IMR-90 (cell line): ENCODE data around the gene ANK3. TPM values are rescaled to one million over a fixed set of nuclear protein-coding genes. Genes with fewer than 3 reads are reported as not detected.

Experiments used
- ATAC-seq: fragments of 200-7000 bp; cut with Tn5 transposase; 2 replicates; pipeline ENCODE4 v1.9.1; 2020; ENCODE audit warnings: low read depth, mild to moderate bottlenecking, moderate library complexity
- BruUV-seq: library from RNA; stranded (reverse); fragments of 400-500 nt; replicated peaks from 2 replicates; lab custom pipeline; 2021; lab: Mats Ljungman, UMichigan
- CTCF ChIA-PET: fragments of 300-600 bp; formaldehyde crosslinking; extraction: SDS; loops from one replicate; lab custom pipeline; 2021; ENCODE audit warnings: antibody characterized with exemption; lab: Yijun Ruan, JAX
- POLR2A ChIA-PET: fragments of 300-600 bp; sonication (Branson Sonifier 250); formaldehyde crosslinking; loops from one replicate; lab custom pipeline; 2022; ENCODE audit warnings: antibody characterized with exemption; ENCODE audit not compliant: unreplicated experiment; lab: Charles Lee
- DNase-seq: peaks from one replicate; pipeline ENCODE4 v3.0.0; 2013
- H2AFZ ChIP-seq: replicated peaks from 2 replicates; pipeline ENCODE3; 2013; ENCODE audit warnings: low read length, mild to moderate bottlenecking; ENCODE audit not compliant: poor library complexity
- H2AK5ac ChIP-seq: 2 replicates; pipeline ENCODE4 v1.6.1; 2013; ENCODE audit warnings: low read depth, low read length, inconsistent platforms
- H2AK9ac ChIP-seq: replicated peaks from 2 replicates; pipeline ENCODE3; 2013; ENCODE audit warnings: mild to moderate bottlenecking, low read depth, low read length, moderate library complexity; ENCODE audit not compliant: poor library complexity
- H2BK120ac ChIP-seq: 2 replicates; pipeline ENCODE4 v1.6.1; 2013; ENCODE audit warnings: low read depth, low read length, inconsistent platforms
- H2BK15ac ChIP-seq: 3 replicates; pipeline ENCODE4 v1.6.1; 2013; ENCODE audit warnings: low read depth, low read length, inconsistent platforms
- H2BK20ac ChIP-seq: 2 replicates; pipeline ENCODE4 v1.6.1; 2013; ENCODE audit warnings: low read depth, mild to moderate bottlenecking, inconsistent platforms, low read length, moderate library complexity
- H2BK5ac ChIP-seq: 2 replicates; pipeline ENCODE4 v1.6.1; 2013; ENCODE audit warnings: mild to moderate bottlenecking, low read depth, low read length, inconsistent platforms; ENCODE audit not compliant: poor library complexity, severe bottlenecking
- H3K14ac ChIP-seq: replicated peaks from 2 replicates; pipeline ENCODE4 v1.6.1; 2013; ENCODE audit warnings: low read depth, low read length, inconsistent platforms
- H3K18ac ChIP-seq: 2 replicates; pipeline ENCODE4 v1.6.1; 2013; ENCODE audit warnings: low read depth, low read length, control low read depth
- H3K23ac ChIP-seq: 2 replicates; pipeline ENCODE4 v1.6.1; 2013; ENCODE audit warnings: low read depth, low read length, inconsistent platforms
- H3K27ac ChIP-seq: 2 replicates; pipeline ENCODE4 v1.5.1; 2013; ENCODE audit warnings: mild to moderate bottlenecking, control low read depth, low read length; ENCODE audit not compliant: insufficient read depth
- H3K27me3 ChIP-seq: 2 replicates; pipeline ENCODE4 v1.6.1; 2013; ENCODE audit warnings: low read length; ENCODE audit not compliant: control insufficient read depth, insufficient read depth
- H3K36me3 ChIP-seq: 2 replicates; pipeline ENCODE4 v1.6.1; 2013; ENCODE audit warnings: low read length, mixed read lengths; ENCODE audit not compliant: control insufficient read depth, insufficient read depth
- H3K4ac ChIP-seq: 2 replicates; pipeline ENCODE4 v1.6.1; 2013; ENCODE audit warnings: low read depth, low read length, inconsistent platforms
- H3K4me1 ChIP-seq: 2 replicates; pipeline ENCODE4 v1.6.1; 2013; ENCODE audit warnings: low read length, mixed read lengths; ENCODE audit not compliant: control insufficient read depth, insufficient read depth
- H3K4me2 ChIP-seq: 2 replicates; pipeline ENCODE4 v1.6.1; 2013; ENCODE audit warnings: low read depth, mild to moderate bottlenecking, control low read depth, low read length, moderate library complexity
- H3K4me3 ChIP-seq: 2 replicates; pipeline ENCODE4 v1.5.1; 2013; ENCODE audit warnings: low read depth, mild to moderate bottlenecking, control low read depth, low read length, moderate library complexity; ENCODE audit not compliant: insufficient read depth
- H3K56ac ChIP-seq: 2 replicates; pipeline ENCODE4 v1.6.1; 2013; ENCODE audit warnings: low read length, inconsistent platforms; ENCODE audit not compliant: insufficient read depth; ENCODE audit errors: extremely low read depth
- H3K79me1 ChIP-seq, 2 experiments: 2 replicates each; pipeline ENCODE4 v1.6.1; 2013; ENCODE audit warnings: low read length in 2 of 2, inconsistent platforms in 1 of 2, low read depth in 1 of 2
- H3K9ac ChIP-seq: 2 replicates; pipeline ENCODE4 v1.6.1; 2013; ENCODE audit warnings: low read depth, low read length, control low read depth
- H3K9me1 ChIP-seq: 2 replicates; pipeline ENCODE4 v1.6.1; 2013; ENCODE audit warnings: low read length, inconsistent platforms; ENCODE audit not compliant: insufficient read depth
- H3K9me3 ChIP-seq: 2 replicates; pipeline ENCODE4 v1.6.1; 2013; ENCODE audit warnings: low read length; ENCODE audit not compliant: control insufficient read depth, insufficient read depth
- H4K20me1 ChIP-seq: 2 replicates; pipeline ENCODE4 v1.6.1; 2013; ENCODE audit warnings: low read length, inconsistent platforms; ENCODE audit not compliant: insufficient read depth
- H4K5ac ChIP-seq: 2 replicates; pipeline ENCODE4 v1.6.1; 2013; ENCODE audit warnings: mild to moderate bottlenecking, low read depth, low read length, control low read depth
- H4K8ac ChIP-seq, 2 experiments: 2 replicates each; pipeline ENCODE4 v1.6.1; 2013; ENCODE audit warnings: low read depth in 2 of 2, low read length in 2 of 2, control low read depth in 1 of 2, inconsistent platforms in 1 of 2
- H4K91ac ChIP-seq: 2 replicates; pipeline ENCODE4 v1.6.1; 2013; ENCODE audit warnings: low read depth, low read length, inconsistent platforms; ENCODE audit not compliant: insufficient read depth
- BHLHE40 ChIP-seq: fragments of 150-350 bp; IDR thresholded peaks from 2 replicates; pipeline ENCODE4 v1.6.1; 2016; ENCODE audit warnings: mild to moderate bottlenecking, low read depth, low read length
- CHD1 ChIP-seq: IDR thresholded peaks from 2 replicates; pipeline ENCODE4 v1.6.1; 2012; ENCODE audit warnings: low read depth, low read length, improper control_type of control experiment
- CTCF ChIP-seq: conservative IDR thresholded peaks from 2 replicates; pipeline ENCODE4 v1.5.1; 2012; ENCODE audit warnings: mild to moderate bottlenecking, low read depth, low read length, improper control_type of control experiment
- MAFK ChIP-seq: IDR thresholded peaks from 2 replicates; pipeline ENCODE4 v1.6.1; 2012; ENCODE audit warnings: low read depth, low read length, improper control_type of control experiment
- MAZ ChIP-seq: IDR thresholded peaks from 2 replicates; pipeline ENCODE4 v1.6.1; 2012; ENCODE audit warnings: low read depth, mild to moderate bottlenecking, low read length, improper control_type of control experiment, moderate library complexity, borderline replicate concordance
- MXI1 ChIP-seq: IDR thresholded peaks from 2 replicates; pipeline ENCODE4 v1.6.1; 2012; ENCODE audit warnings: low read depth, mild to moderate bottlenecking, low read length, moderate library complexity, borderline replicate concordance
- NFE2L2 ChIP-seq: fragments of 150-350 bp; IDR thresholded peaks from 2 replicates; pipeline ENCODE4 v1.6.1; 2016; ENCODE audit warnings: low read depth, mild to moderate bottlenecking, low read length
- RAD21 ChIP-seq: IDR thresholded peaks from 2 replicates; pipeline ENCODE4 v1.6.1; 2012; ENCODE audit warnings: low read length, improper control_type of control experiment
- RCOR1 ChIP-seq: IDR thresholded peaks from 2 replicates; pipeline ENCODE4 v1.6.1; 2012; ENCODE audit warnings: mild to moderate bottlenecking, low read length, improper control_type of control experiment; ENCODE audit not compliant: insufficient replicate concordance
- RFX5 ChIP-seq: IDR thresholded peaks from 2 replicates; pipeline ENCODE4 v1.8.0; 2012; ENCODE audit warnings: low read depth, mild to moderate bottlenecking, low read length, moderate library complexity
- dilution Hi-C: fragments of 300-500 bp; cut with HindIII; formaldehyde crosslinking; loops from one replicate; pipeline ENCODE4 v1.14.3; 2018; ENCODE audit warnings: low sequenced_read_pairs; ENCODE audit not compliant: unreplicated experiment
- in situ Hi-C: fragments of 300-500 bp; cut with MboI; formaldehyde crosslinking; loops from 3 replicates; pipeline ENCODE4 v1.14.3; 2019; ENCODE audit warnings: low sequenced_read_pairs, inconsistent platforms, mixed read lengths
- intact Hi-C: fragments of 100-400 bp; cut with micrococcal nuclease; formaldehyde crosslinking; loops from 2 replicates; pipeline ENCODE4 v1.10.0; 2022
- polyA plus RNA-seq, 3 experiments: library from polyadenylated mRNA; depleted of rRNA; stranded (reverse); fragments of >200 nt; gene quantifications; 2 replicates each; pipeline ENCODE4 v1.2.3, GENCODE V29; 2012; ENCODE audit warnings: low replicate concordance in 1 of 3
- total RNA-seq: library from RNA; depleted of rRNA; stranded (reverse); fragments of >200 nt; gene quantifications from 2 replicates; pipeline ENCODE4 v1.2.3, GENCODE V29; 2012
- TF ChIP-seq, protein P1 (sequence below): fragments of 150-350 bp; IDR thresholded peaks from 2 replicates; pipeline ENCODE4 v1.6.1; 2016; ENCODE audit warnings: low read depth, mild to moderate bottlenecking, low read length, moderate library complexity, borderline replicate concordance
- TF ChIP-seq, protein P2 (sequence below): fragments of 150-350 bp; IDR thresholded peaks from 2 replicates; pipeline ENCODE4 v1.6.1; 2017; ENCODE audit warnings: mild to moderate bottlenecking, antibody characterized with exemption, low read length, low read depth

Gene ANK3
- total and polyA plus RNA-seq, 2 of the 4 experiments (the other 2 are of a cell fraction): 0.63 to 1.8 TPM

GRCh38 chr10:59976909-59977308, 412.8 kb downstream of the ANK3 start:
- Histone ChIP-seq H3K27me3 (no peaks in the 10 kb centered on the region), H3K9ac (no peak overlapping the region), H2AK5ac (no peak overlapping the region), H4K91ac (no peak overlapping the region), H2AK9ac (no peak overlapping the region), H2BK120ac (no peak overlapping the region), H3K4me1 (no peaks in the 10 kb centered on the region), H3K4me2 (no peak overlapping the region), H2AFZ (no peak overlapping the region), H3K18ac (no peak overlapping the region), H3K23ac (no peak overlapping the region), H3K14ac (no peak overlapping the region), H3K9me3 (no peaks in the 10 kb centered on the region), H3K56ac (no peak overlapping the region), H3K4me3 (no peak overlapping the region), H3K9me1 (no peaks in the 10 kb centered on the region), H4K5ac (no peak overlapping the region), H3K27ac (no peak overlapping the region), H2BK5ac (no peak overlapping the region), H3K4ac (no peak overlapping the region), H3K79me1 (no peaks in the 10 kb centered on the region), H3K36me3 (no peaks in the 10 kb centered on the region), H2BK20ac (no peak overlapping the region), H2BK15ac (no peak overlapping the region), H4K8ac (no peak overlapping the region), H4K20me1 (no peaks in the 10 kb centered on the region)
- in situ Hi-C loops (no loop called here), intact Hi-C loops (no loop called here), dilution Hi-C loops (no loop called here)
- TF ChIP-seq CTCF (no peak), NFE2L2 (no peak), BHLHE40 (no peak), RCOR1 (no peak), MXI1 (no peak), RFX5 (no peak), MAFK (no peak), CHD1 (no peak), RAD21 (no peak), MAZ (no peak)
- TF ChIP-seq, protein P1, sequence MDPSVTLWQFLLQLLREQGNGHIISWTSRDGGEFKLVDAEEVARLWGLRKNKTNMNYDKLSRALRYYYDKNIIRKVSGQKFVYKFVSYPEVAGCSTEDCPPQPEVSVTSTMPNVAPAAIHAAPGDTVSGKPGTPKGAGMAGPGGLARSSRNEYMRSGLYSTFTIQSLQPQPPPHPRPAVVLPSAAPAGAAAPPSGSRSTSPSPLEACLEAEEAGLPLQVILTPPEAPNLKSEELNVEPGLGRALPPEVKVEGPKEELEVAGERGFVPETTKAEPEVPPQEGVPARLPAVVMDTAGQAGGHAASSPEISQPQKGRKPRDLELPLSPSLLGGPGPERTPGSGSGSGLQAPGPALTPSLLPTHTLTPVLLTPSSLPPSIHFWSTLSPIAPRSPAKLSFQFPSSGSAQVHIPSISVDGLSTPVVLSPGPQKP: no peak
- TF ChIP-seq, protein P2, sequence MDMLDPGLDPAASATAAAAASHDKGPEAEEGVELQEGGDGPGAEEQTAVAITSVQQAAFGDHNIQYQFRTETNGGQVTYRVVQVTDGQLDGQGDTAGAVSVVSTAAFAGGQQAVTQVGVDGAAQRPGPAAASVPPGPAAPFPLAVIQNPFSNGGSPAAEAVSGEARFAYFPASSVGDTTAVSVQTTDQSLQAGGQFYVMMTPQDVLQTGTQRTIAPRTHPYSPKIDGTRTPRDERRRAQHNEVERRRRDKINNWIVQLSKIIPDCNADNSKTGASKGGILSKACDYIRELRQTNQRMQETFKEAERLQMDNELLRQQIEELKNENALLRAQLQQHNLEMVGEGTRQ: no peak
- no TSS peak for BruUV-seq
- ChIA-PET CTCF (no interaction called here), POLR2A (no interaction called here)
- DNase-seq: no peak
- no peak for ATAC-seq
